Progenitor cell of endocrine pancreas (in vitro differentiated cells): ENCODE measurements around the gene HMG20B. TPM values are rescaled to one million over a fixed set of nuclear protein-coding genes. Genes with fewer than 3 reads are reported as not detected.

Experiments used
- DNase-seq: peaks from one replicate; pipeline ENCODE4 v3.0.0; 2021; ENCODE audit warnings: low spot score; ENCODE audit not compliant: unreplicated experiment
- H3K27ac Mint-ChIP-seq: 2 replicates; pipeline ENCODE4 v1.8.0; 2021; ENCODE audit warnings: mild to moderate bottlenecking, moderate library complexity, mixed read lengths
- H3K27me3 Mint-ChIP-seq: 2 replicates; pipeline ENCODE4 v1.8.0; 2021; ENCODE audit warnings: mixed read lengths
- H3K36me3 Mint-ChIP-seq: 2 replicates; pipeline ENCODE4 v1.8.0; 2022; ENCODE audit warnings: mixed read lengths; ENCODE audit not compliant: insufficient read depth
- H3K4me1 Mint-ChIP-seq: 2 replicates; pipeline ENCODE4 v1.8.0; 2021; ENCODE audit warnings: low read depth, mixed read lengths
- H3K4me3 Mint-ChIP-seq: 2 replicates; pipeline ENCODE4 v1.8.0; 2021; ENCODE audit warnings: low read depth, mild to moderate bottlenecking, moderate library complexity, mixed read lengths
- H3K9me3 Mint-ChIP-seq: 2 replicates; pipeline ENCODE4 v1.8.0; 2021; ENCODE audit warnings: low read depth, mixed read lengths
- total RNA-seq: library from RNA; stranded (reverse); gene quantifications from 2 replicates; pipeline ENCODE4 v1.2.1, GENCODE V29; 2021
- TF ChIP-seq, protein P1 (sequence below): fragments of 200-600 bp; sonication (generic); IDR thresholded peaks from one replicate; pipeline ENCODE4 v1.5.0; 2021; ENCODE audit warnings: antibody characterized with exemption, mild to moderate bottlenecking; ENCODE audit not compliant: unreplicated experiment

Gene HMG20B
- total RNA-seq, 1 donor from 2014 or later: 79.7 TPM

DNA sequence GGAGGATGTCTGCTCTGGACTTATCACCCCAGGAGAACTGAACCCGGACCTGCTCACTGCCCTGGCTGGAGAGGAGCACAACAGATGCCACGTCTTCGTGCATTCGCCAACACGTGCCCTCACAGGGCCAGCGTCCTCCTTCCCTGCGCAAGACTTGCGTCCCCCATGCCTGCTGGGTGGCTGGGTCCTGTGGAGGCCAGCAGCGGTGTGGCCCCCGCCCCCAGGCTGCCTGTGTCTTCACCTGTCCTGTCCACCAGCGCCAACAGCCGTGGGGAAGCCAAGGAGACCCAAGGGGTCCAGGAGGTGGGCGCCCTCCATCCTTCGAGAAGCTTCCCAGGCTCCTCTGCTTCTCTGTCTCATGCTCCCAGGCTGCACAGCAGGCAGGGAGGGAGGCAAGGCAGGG is 37.2 kb upstream of the HMG20B start:
- H3K4me3 Mint-ChIP-seq: no peak overlapping the region
- H3K27me3 Mint-ChIP-seq: no peaks in the 10 kb centered on the region
- DNase-seq: no peak
- peaks cover 4% of the 10 kb centered on the region for H3K4me1 Mint-ChIP-seq
- H3K36me3 Mint-ChIP-seq: peaks cover 14% of the 10 kb centered on the region
- no peak overlapping the region for H3K27ac Mint-ChIP-seq
- H3K9me3 Mint-ChIP-seq: no peaks in the 10 kb centered on the region
- TF ChIP-seq, protein P1, sequence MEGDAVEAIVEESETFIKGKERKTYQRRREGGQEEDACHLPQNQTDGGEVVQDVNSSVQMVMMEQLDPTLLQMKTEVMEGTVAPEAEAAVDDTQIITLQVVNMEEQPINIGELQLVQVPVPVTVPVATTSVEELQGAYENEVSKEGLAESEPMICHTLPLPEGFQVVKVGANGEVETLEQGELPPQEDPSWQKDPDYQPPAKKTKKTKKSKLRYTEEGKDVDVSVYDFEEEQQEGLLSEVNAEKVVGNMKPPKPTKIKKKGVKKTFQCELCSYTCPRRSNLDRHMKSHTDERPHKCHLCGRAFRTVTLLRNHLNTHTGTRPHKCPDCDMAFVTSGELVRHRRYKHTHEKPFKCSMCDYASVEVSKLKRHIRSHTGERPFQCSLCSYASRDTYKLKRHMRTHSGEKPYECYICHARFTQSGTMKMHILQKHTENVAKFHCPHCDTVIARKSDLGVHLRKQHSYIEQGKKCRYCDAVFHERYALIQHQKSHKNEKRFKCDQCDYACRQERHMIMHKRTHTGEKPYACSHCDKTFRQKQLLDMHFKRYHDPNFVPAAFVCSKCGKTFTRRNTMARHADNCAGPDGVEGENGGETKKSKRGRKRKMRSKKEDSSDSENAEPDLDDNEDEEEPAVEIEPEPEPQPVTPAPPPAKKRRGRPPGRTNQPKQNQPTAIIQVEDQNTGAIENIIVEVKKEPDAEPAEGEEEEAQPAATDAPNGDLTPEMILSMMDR: no peak

GRCh38 chr19:3535981-3536380 is 36.8 kb upstream of the HMG20B start:
- Mint-ChIP-seq H3K36me3 (peaks cover 14% of the 10 kb centered on the region), H3K4me3 (no peak overlapping the region), H3K4me1 (peaks cover 4% of the 10 kb centered on the region), H3K27ac (no peak overlapping the region), H3K27me3 (no peaks in the 10 kb centered on the region), H3K9me3 (no peaks in the 10 kb centered on the region)
- TF ChIP-seq, protein P1: no peak
- no peak for DNase-seq

DNA sequence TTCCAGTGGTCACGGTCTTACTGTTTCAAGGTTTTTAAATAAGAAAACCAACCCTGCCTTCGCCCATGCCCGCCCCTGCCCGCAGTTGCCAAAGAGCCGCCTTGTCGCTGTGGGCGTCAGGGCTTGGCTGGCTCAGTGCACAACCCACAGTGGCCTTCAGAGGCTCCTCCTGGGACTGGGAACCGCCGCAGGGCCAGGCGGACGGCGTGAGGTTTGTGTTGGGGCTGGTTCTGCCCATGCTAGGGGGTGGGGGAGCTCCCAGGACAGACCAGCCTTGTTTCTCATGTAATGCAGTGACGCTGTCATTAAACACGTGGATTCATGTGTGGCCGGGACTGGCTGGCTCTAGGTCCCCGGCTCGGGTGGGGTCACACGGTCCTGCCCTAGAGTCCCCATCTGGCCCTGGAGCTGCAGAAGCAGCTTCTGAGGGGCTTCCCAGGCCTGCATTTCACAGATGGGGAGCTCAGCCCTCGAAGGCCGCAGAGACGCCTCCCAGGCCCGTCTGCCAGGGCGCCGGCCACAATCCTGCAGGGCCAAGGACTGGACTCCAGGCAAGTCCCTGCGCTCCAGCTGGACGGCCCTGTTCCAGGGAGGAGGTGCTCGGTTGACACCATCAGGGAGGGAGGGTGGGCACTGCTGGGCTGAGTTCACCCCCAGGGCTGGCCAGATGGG is 36.2 kb upstream of the HMG20B start:
- TF ChIP-seq, protein P1: no peak
- Mint-ChIP-seq H3K9me3 (no peaks in the 10 kb centered on the region), H3K27me3 (no peaks in the 10 kb centered on the region), H3K4me3 (no peak overlapping the region), H3K36me3 (peaks cover 14% of the 10 kb centered on the region), H3K4me1 (peaks cover 4% of the 10 kb centered on the region), H3K27ac (no peak overlapping the region)
- no peak for DNase-seq

DNA sequence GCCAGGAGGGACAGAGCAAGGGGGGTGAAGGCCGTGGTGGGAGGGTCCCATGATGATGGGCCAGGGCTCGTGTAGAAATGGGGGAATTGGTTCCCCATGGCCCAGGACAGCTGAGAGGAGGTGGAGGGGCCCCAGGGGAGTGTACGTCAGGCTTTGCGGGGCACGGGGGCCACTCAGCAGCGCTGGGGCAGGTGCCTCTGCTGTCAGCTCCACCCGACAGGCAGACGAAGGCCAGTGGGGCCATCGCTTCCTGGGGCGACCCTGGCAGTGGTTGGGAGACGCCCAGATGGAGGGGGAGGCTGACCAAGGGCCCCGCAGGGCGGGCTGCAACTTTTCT is 35.7 kb upstream of the HMG20B start:
- DNase-seq: no peak
- Mint-ChIP-seq H3K4me1 (peaks cover 4% of the 10 kb centered on the region), H3K9me3 (no peaks in the 10 kb centered on the region), H3K4me3 (no peak overlapping the region), H3K27me3 (no peaks in the 10 kb centered on the region), H3K27ac (no peak overlapping the region), H3K36me3 (peaks cover 14% of the 10 kb centered on the region)
- TF ChIP-seq, protein P1: no peak

GRCh38 chr19:3537438-3538240 is 35.1 kb upstream of the HMG20B start:
- Mint-ChIP-seq H3K4me3 (no peak overlapping the region), H3K27me3 (no peaks in the 10 kb centered on the region), H3K4me1 (peaks cover 4% of the 10 kb centered on the region), H3K36me3 (peaks cover 11% of the 10 kb centered on the region), H3K27ac (no peak overlapping the region), H3K9me3 (no peaks in the 10 kb centered on the region)
- TF ChIP-seq, protein P1: no peak
- no peak for DNase-seq
